Activated T-cell treated with anti-CD3 and anti-CD28 coated beads for 24 hours (primary cell): ENCODE results near the gene UPF1.
"Not testable (repeated sequence)": the region's sequence is repeated elsewhere in the genome, so short reads cannot be mapped to it uniquely, and the experiment has no call there.

ENCODE experiments used
- DNase-seq: peaks from one replicate; pipeline ENCODE4 v3.0.0-alpha.2; 2020; ENCODE audit warnings: low read depth

The UPF1 gene

DNA sequence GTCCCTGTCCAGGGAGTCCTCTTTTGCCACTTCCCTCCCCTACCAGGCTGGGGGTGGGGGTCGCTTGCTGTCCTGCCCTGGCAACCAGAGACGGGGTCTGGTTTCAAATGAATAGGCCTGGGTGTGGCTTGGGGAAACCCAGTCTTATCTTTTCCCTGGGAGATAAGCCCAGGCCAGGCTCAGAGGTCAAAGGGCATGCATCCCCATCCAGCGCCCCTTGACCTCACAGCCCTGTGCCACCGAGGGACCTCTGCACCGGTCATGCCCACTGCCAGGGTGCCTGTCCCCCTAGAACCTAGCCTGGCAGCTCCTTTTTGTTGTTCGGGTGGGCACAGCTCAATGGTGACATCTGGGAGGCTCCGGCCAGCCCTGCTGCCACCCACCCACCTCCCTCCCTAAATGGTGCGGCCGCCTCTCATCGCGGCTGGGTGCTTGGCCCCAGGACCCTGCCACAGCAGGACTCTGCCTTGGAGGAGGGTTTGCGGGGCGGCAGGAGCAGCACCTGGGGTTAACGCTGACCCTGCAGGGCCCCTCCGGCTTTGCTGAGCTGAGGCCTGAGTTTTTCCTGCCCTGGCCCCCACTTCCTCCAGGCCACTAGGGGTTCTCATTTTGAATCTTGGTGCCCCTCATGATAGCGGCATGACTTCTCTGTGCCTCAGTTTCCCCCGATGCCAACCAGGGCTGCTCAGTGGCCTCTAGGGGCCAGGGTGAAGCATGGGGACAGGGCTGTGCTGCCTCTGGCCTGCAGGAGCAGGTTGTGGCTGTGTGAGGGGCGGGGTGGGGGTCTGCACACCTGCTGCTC is 67.0 kb downstream of the UPF1 start:
- no peak for DNase-seq

- DNase-seq, result no peak
These were observed 68.1 kb downstream of the UPF1 start for GRCh38 chr19:18899624-18900560.

DNA sequence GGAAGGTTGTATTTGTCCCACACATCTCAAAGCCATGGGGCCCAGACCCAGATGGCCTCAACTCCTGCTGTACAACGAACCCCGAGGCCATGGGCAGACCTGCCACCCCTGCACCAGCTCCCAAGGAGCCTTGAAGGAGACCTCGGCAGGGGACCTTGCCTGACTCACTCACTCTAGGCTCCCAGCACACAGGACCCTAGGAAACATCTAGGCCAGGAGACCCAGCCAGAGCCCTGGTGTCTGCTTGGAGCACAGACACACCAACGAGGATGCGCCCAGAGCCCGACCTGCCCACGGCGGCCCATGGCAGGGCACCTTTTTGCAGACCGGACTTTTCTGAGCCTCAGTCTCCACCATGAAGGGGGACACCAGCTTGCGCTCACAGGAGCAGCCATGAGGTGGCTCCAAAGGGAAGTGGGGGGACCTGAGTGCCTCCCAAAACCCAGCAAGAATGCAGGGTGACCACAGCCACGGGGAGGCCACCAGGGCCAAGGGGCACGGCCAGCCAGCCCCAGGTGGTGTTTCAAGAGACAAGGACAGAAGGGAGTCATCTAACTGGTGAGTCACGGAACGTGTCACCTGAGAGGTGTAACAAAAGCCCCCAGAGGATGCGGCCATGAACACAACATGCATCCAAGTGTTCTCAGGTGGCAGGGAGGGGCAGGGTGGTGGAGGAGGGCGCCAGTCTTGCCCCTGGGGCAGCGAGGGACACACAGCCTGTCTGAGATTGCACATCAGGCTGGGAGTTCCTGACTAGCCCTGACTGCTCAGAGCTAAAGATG is 69.1 kb downstream of the UPF1 start:
- no peak for DNase-seq

DNA sequence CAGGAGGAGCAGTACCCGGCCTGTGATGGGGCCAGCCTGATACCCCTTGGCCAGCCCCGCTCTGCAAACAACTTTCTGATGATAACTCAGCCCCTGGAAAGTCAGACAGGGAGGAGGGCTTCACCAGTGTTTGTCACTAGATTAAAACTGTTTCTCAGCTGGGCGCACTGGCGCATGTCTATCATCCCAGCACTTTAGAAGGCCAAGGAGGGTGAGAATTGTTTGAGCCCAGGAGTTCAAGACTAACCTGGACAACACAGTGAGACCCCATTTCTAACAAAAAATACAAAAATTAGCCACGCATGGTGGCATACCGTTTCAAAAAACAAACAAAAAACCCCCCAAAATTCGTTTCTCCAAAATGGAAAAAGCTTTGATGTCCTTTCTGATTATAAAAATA is 69.7 kb downstream of the UPF1 start:
- no peak for DNase-seq

DNA sequence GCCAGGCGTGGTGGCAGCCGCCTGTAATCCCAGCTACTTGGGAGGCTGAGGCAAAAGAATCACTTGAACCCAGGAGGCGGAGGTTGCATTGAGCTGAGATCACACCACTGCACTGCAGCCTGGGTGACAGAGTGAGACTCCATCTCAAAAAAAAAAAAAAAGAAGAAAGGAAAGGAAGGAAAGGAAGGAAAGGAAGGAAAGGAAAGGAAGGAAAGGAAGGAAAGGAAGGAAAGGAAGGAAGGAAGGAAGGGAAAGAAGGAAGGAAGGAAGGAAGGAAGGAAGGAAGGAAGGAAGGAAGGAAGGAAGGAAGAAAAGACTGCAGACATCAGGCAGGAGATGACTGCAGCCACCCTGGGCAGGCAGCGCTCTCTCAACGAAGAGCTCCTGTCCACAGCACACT is 70.8 kb downstream of the UPF1 start:
- DNase-seq, result not testable (repeated sequence)

- no peak for DNase-seq
These were observed 71.6 kb downstream of the UPF1 start for GRCh38 chr19:18903156-18904037.

- DNase-seq, result no peak
These were observed 72.7 kb downstream of the UPF1 start for GRCh38 chr19:18904334-18905057.

DNA sequence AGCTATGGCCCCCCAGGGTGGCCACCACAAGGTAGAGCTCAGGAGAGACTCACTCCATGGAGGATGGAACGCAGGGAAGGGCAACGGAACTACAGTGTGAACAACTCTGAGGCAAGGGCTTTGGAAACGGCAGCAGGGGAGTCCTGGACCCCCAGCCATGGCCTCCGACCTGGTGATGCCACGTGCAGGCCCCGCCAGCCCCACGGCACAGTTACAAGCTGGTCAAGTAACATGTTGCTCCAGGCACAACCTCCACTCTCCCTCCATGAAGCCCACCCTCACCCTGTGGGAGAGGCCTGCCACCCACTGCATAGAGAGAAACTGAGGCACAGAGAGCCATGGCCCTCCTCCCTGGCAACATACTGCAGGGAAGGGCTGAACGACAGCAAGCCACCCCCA is 73.3 kb downstream of the UPF1 start:
- no peak for DNase-seq

- DNase-seq, result no peak
These were observed 73.9 kb downstream of the UPF1 start for GRCh38 chr19:18905513-18906236.

- DNase-seq, result no peak
These were observed 75.1 kb downstream of the UPF1 start for GRCh38 chr19:18906605-18907519.

DNA sequence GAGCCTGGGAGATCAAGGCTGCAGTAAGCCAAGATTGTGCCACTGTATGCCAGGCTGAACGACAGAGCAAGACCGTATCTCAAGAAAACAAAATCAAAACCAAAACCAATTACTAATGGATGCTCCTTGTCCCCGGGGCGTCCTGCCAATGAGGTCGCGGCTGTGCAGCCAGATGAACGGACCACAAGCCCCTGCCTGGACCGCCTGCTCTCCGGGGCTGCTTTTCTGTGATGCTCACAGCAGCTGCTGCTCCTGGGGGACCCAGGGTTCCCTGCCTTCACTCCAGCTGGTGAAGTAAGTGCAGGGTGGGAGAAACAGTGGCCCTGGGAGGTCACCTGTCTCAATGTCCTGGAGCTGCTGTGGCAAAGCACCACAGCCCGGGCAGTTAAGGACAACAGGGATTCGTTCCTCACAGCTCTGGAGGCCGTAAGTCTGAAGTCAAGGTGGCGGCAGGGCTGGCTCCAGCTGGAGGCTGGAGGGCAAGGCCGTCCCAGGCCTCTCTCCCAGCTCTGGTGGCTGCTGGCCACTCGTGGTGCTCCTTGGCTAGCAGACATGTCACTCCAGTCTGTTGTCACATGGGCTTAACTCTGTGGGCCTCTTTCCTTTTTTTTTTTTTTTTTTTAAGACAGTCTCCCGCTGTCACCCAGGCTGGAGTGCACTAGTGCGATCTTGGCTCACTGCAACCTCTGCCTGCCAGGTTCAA is 77.3 kb downstream of the UPF1 start:
- DNase-seq, result no peak

DNA sequence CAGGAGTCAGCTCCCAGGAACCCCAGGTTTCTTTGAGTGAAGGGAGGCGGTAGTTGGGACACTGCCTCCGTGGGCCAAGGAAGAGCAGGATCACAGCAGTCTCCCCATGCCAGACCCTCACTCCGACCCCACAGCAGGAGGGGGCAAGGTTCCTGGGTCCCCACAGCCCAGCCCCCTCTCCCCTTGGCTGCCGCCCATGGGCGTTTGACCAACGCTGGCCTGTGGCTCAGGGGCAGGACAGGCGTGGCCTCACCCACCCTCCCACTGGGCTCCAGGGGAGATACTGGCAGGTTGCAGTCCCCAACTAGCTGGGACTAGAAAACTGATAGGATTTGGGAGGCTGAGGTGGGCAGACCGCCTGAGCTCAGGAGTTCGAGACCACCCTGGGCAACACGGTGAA is 78.3 kb downstream of the UPF1 start:
- no peak for DNase-seq

DNA sequence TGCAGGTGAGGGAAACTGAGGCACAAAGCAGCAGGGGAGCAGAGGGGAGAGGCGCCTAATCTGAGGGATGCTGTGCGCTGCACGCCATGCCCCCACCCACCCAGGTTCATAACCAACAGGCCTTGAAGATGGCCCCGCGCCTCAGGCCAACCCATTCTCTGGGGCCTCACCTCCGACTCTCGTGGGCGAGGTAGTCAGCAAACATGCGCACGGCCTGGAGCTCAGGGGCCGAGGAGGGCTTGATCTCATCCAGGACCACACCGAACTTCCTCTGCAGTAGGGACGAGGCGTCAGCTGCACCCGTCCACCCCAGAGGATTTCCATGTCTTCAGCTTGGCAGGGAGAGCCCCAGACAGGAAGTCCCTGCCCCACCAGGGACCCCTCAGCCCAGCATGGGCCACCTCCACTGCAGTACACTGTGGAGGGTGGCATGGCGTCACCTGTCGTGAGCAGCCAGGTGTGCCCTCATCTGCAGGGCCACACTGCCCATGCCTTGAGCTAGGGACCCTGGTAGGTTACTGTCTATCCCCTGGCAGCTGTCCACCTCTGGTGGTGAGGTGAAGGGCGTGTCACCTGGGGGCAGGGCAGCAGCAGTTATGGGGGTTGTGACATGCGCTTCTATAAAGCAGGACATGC is 79.2 kb downstream of the UPF1 start:
- DNase-seq, result no peak

DNA sequence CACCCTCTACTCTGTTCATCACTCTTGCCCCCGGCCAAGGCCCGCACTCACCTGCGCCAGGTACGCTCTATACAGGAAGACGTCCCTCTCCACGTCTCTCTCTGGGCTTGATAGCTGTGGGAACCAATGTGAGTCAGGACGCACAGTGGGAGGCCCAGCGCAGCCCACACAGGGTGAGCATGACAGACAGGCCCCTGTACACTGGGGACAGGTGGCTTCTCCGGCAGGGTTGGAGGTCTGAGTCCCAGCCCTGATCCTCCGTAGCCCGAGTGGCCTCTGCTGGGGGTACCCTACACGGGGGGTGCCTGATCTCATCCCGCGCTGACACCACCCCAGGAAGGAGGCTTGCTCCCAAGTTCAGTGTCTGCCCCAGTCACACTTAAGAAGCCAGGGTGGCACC is 81.2 kb downstream of the UPF1 start:
- no peak for DNase-seq

DNA sequence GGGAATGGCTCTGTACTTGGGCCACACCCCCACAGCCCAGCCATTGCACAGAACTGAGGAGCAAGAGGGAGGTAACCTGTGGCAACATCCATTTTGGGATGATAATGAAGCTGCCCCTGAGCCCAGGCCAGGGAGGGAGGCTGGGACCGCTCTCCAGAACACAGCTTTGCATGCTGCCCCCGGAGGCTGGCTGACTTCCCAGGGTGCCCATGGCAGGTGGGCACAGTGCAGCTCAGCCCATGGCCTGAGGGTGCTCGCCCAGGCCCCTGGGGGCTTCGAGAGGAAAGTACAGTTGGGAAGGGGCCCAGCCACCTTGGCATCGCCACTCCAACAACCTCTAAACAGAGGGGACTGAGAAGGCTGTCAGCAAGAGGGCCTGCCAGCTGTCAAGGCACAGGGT is 81.7 kb downstream of the UPF1 start:
- DNase-seq, result no peak

DNA sequence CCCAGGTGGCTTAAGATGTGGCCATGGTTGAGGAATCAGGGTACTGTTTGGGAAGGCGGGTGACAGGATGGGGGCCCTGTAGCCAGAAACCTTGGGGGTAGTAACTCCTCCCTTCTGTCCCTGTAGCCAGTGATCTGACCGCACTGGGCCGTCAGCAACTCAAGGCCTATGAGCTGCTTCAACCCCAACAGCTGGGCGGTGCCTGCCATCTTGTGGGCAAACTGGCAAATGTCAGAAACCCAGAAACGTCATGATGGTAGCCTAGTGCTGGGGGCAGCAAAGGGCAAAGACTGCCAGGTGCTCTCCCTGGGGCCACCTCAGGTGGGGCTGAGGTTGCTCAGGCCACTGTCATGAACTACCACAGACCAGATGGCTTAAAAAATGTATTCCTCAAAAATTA is 83.9 kb downstream of the UPF1 start:
- DNase-seq, result no peak

DNA sequence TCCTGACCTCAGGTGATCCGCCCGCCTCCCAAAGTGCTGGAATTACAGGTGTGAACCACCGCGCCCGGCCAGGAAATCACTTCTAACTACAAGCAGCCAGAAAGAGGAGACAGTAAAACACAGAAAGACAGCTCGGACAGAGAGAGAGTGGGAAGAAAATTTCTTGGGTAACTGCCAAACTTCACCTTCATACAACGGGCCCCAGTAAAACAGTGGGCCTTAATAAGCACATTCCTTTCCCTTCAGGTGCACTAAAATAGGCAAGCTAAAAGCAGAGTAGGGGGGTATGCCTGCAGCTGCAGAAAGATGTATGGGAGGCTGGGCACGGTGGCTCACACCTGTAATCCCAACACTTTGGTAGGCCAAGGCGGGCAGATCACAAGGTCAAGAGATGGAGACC is 85.8 kb downstream of the UPF1 start:
- not testable (repeated sequence) for DNase-seq
